HG02938 (cell line): ENCODE data around the gene MEPE.

ENCODE experiments used
- ATAC-seq: cut with Tn5 transposase; IDR thresholded peaks from one replicate; pipeline ENCODE4 v1.9.1; 2021; ENCODE audit warnings: mild to moderate bottlenecking, moderate library complexity; ENCODE audit not compliant: unreplicated experiment

The MEPE gene

GRCh38 chr4:87840149-87840548 lies 7.4 kb downstream of the MEPE start:
- no peak for ATAC-seq

- ATAC-seq: no peak
Observed at GRCh38 chr4:87843936-87844335, 11.2 kb downstream of the MEPE start.

- ATAC-seq: no peak
Observed at GRCh38 chr4:87844452-87844851, 11.7 kb downstream of the MEPE start.

- ATAC-seq: no peak
Observed at GRCh38 chr4:87846226-87846625, 13.5 kb downstream of the MEPE start.

- ATAC-seq: peak; percentile 83
Observed at GRCh38 chr4:87848622-87849351, 16.0 kb downstream of the MEPE start.

GRCh38 chr4:87849612-87850011 lies 16.8 kb downstream of the MEPE start:
- no peak for ATAC-seq

GRCh38 chr4:87851332-87851731 lies 18.6 kb downstream of the MEPE start:
- no peak for ATAC-seq

- no peak for ATAC-seq
Observed at GRCh38 chr4:87851953-87852352, 19.2 kb downstream of the MEPE start.

GRCh38 chr4:87853108-87853507 lies 20.3 kb downstream of the MEPE start:
- no peak for ATAC-seq

- no peak for ATAC-seq
Observed at GRCh38 chr4:87853891-87854290, 21.1 kb downstream of the MEPE start.

GRCh38 chr4:87855559-87855958 lies 22.8 kb downstream of the MEPE start:
- no peak for ATAC-seq

GRCh38 chr4:87856816-87857215 lies 24.0 kb downstream of the MEPE start:
- no peak for ATAC-seq

GRCh38 chr4:87857789-87858188 lies 25.0 kb downstream of the MEPE start:
- ATAC-seq: no peak

GRCh38 chr4:87862236-87862635 lies 29.5 kb downstream of the MEPE start:
- no peak for ATAC-seq

GRCh38 chr4:87863486-87863885 lies 30.7 kb downstream of the MEPE start:
- no peak for ATAC-seq

GRCh38 chr4:87864321-87864720 lies 31.6 kb downstream of the MEPE start:
- ATAC-seq: no peak

- ATAC-seq: no peak
Observed at GRCh38 chr4:87865288-87865687, 32.5 kb downstream of the MEPE start.

- no peak for ATAC-seq
Observed at GRCh38 chr4:87865960-87866598, 33.3 kb downstream of the MEPE start.

GRCh38 chr4:87868522-87868921 lies 35.8 kb downstream of the MEPE start:
- no peak for ATAC-seq

- no peak for ATAC-seq
Observed at GRCh38 chr4:87872028-87872427, 39.3 kb downstream of the MEPE start.

GRCh38 chr4:87875191-87875590 lies 42.4 kb downstream of the MEPE start:
- no peak for ATAC-seq

GRCh38 chr4:87880106-87880505 lies 47.3 kb downstream of the MEPE start:
- no peak for ATAC-seq

GRCh38 chr4:87881115-87881514 lies 48.3 kb downstream of the MEPE start:
- no peak for ATAC-seq
